Neuronal stem cell (in vitro differentiated cells): ENCODE results near the gene SLX9.
A peak's percentile ranks its signal among the peaks of the same experiment; 100 is the strongest.

Experiments
- DNase-seq: peaks from one replicate; pipeline ENCODE4 v3.0.0-alpha.2; 2013; ENCODE audit warnings: low spot score
- H2AFZ ChIP-seq: one replicate; pipeline ENCODE4 v1.6.1; 2013; ENCODE audit warnings: mild to moderate bottlenecking, low read length, inconsistent platforms
- H2AK5ac ChIP-seq: 2 replicates; pipeline ENCODE4 v1.6.1; 2013; ENCODE audit warnings: low read depth, mild to moderate bottlenecking, inconsistent platforms, low read length, moderate library complexity, mixed read lengths
- H2BK120ac ChIP-seq: 2 replicates; pipeline ENCODE4 v1.6.1; 2013; ENCODE audit warnings: low read depth, mild to moderate bottlenecking, inconsistent platforms, low read length, moderate library complexity, mixed read lengths
- H2BK12ac ChIP-seq: one replicate; pipeline ENCODE4 v1.6.1; 2013; ENCODE audit warnings: low read length, inconsistent platforms
- H2BK15ac ChIP-seq: 2 replicates; pipeline ENCODE4 v1.6.1; 2013; ENCODE audit warnings: mild to moderate bottlenecking, low read length, inconsistent platforms, mixed read lengths
- H2BK5ac ChIP-seq: one replicate; pipeline ENCODE4 v1.6.1; 2013; ENCODE audit warnings: inconsistent platforms, mild to moderate bottlenecking, low read length, moderate library complexity
- H3K14ac ChIP-seq: one replicate; pipeline ENCODE4 v1.6.1; 2013; ENCODE audit warnings: low read length, inconsistent platforms
- H3K18ac ChIP-seq: 2 replicates; pipeline ENCODE4 v1.6.1; 2013; ENCODE audit warnings: low read length, inconsistent platforms
- H3K23ac ChIP-seq: 2 replicates; pipeline ENCODE4 v1.6.1; 2013; ENCODE audit warnings: low read depth, mild to moderate bottlenecking, mixed read lengths, low read length, inconsistent platforms; ENCODE audit not compliant: poor library complexity
- H3K27ac ChIP-seq: replicated peaks from 3 replicates; pipeline ENCODE4 v1.5.1; 2013; ENCODE audit warnings: low read length, inconsistent platforms
- H3K27me3 ChIP-seq, 3 experiments: 2 replicates each; pipeline ENCODE4 v1.6.1; 2013; ENCODE audit warnings: low read length in 3 of 3, mild to moderate bottlenecking in 2 of 3, inconsistent platforms in 1 of 3, low read depth in 1 of 3, mixed read lengths in 1 of 3, moderate library complexity in 1 of 3; ENCODE audit not compliant: control insufficient read depth in 3 of 3, insufficient read depth in 3 of 3
- H3K36me3 ChIP-seq, 2 donors: replicated peaks in 1 of 2; 2 replicates each; pipeline ENCODE4 v1.6.1; 2013; ENCODE audit warnings: low read length in 2 of 2; ENCODE audit not compliant: control insufficient read depth in 2 of 2, insufficient read depth in 2 of 2
- H3K4ac ChIP-seq: 2 replicates; pipeline ENCODE4 v1.6.1; 2013; ENCODE audit warnings: inconsistent platforms, mild to moderate bottlenecking, low read length, moderate library complexity
- H3K4me1 ChIP-seq, 2 donors: 1 replicate in 1 of 2; 2 replicates in 1 of 2; pipeline ENCODE4 v1.6.1; 2013; ENCODE audit warnings: low read length in 2 of 2, low read depth in 1 of 2; ENCODE audit not compliant: control insufficient read depth in 2 of 2, insufficient read depth in 1 of 2
- H3K4me2 ChIP-seq: one replicate; pipeline ENCODE4 v1.6.1; 2013; ENCODE audit warnings: mild to moderate bottlenecking, low read length, inconsistent platforms; ENCODE audit not compliant: insufficient read depth, poor library complexity, severe bottlenecking
- H3K4me3 ChIP-seq, 2 donors: 2 replicates each; pipeline ENCODE4 v1.5.1; 2013; ENCODE audit warnings: low read length in 2 of 2, mild to moderate bottlenecking in 2 of 2, inconsistent platforms in 1 of 2, moderate library complexity in 1 of 2
- H3K79me1 ChIP-seq: one replicate; pipeline ENCODE4 v1.6.1; 2013; ENCODE audit warnings: low read depth, mild to moderate bottlenecking, inconsistent platforms, low read length, moderate library complexity
- H3K9ac ChIP-seq: one replicate; pipeline ENCODE4 v1.6.1; 2013; ENCODE audit warnings: mild to moderate bottlenecking, low read depth, low read length, inconsistent platforms; ENCODE audit not compliant: poor library complexity
- H3K9me3 ChIP-seq, 2 donors: replicated peaks in 1 of 2; 2 replicates each; pipeline versions ENCODE3 to v1.6.1; 2013; ENCODE audit warnings: low read length in 2 of 2, mild to moderate bottlenecking in 2 of 2, inconsistent platforms in 1 of 2, low read depth in 1 of 2, mixed read lengths in 1 of 2, moderate library complexity in 1 of 2; ENCODE audit not compliant: control insufficient read depth in 2 of 2, insufficient read depth in 1 of 2
- H4K8ac ChIP-seq: one replicate; pipeline ENCODE4 v1.6.1; 2013; ENCODE audit warnings: low read depth, mild to moderate bottlenecking, inconsistent platforms, low read length, moderate library complexity
- H4K91ac ChIP-seq: one replicate; pipeline ENCODE4 v1.6.1; 2013; ENCODE audit warnings: low read length, low read depth, mild to moderate bottlenecking, inconsistent platforms; ENCODE audit not compliant: poor library complexity
- WGBS, 2 donors: extraction: QIAGEN DNeasy Blood & Tissue Kit; methylation state at CpG; one replicate each; pipeline ENCODE4 v1.1.7; 2013; ENCODE audit warnings: missing lambda C conversion rate in 2 of 2, mixed read lengths in 1 of 2; ENCODE audit not compliant: insufficient read length in 2 of 2, insufficient replicate concordance in 1 of 2; ENCODE audit errors: extremely low coverage in 2 of 2; 5-methylcytosine and 5-hydroxymethylcytosine counted together

The SLX9 gene

GRCh38 chr21:44916965-44917364 lies 22.9 kb upstream of the SLX9 start:
- Histone ChIP-seq H3K4ac (no peak overlapping the region), H3K27ac (no peak overlapping the region), H4K8ac (no peak overlapping the region), H2AFZ (no peak overlapping the region), H3K36me3 (no peaks in the 10 kb centered on the region), H2BK120ac (no peak overlapping the region), H3K18ac (no peak overlapping the region), H3K23ac (no peak overlapping the region), H2BK15ac (no peak overlapping the region), H3K4me3 (no peak overlapping the region), H3K27me3 (peaks cover 18 to 64% (median 60%) of the 10 kb centered on the region in 3 experiments), H3K9me3 (peaks cover 0 to 2% of the 10 kb centered on the region in 2 donors), H2AK5ac (no peak overlapping the region), H3K14ac (no peak overlapping the region), H3K4me1 (peaks cover 0 to 1% of the 10 kb centered on the region in 2 donors), H2BK12ac (no peak overlapping the region), H2BK5ac (no peak overlapping the region), H3K9ac (no peak overlapping the region), H3K79me1 (no peaks in the 10 kb centered on the region), H4K91ac (no peak overlapping the region), H3K4me2 (no peak overlapping the region)
- no peak for DNase-seq
- WGBS, 2 donors, result no CpG with 5 or more reads among the region's 7 CpGs

GRCh38 chr21:44917446-44918106 lies 22.3 kb upstream of the SLX9 start:
- no peak for DNase-seq
- Histone ChIP-seq H2BK15ac (no peak overlapping the region), H4K8ac (no peak overlapping the region), H3K9me3 (peaks cover 0 to 3% of the 10 kb centered on the region in 2 donors), H3K36me3 (no peaks in the 10 kb centered on the region), H3K18ac (no peak overlapping the region), H3K4ac (no peak overlapping the region), H3K27me3 (peaks cover 18 to 65% (median 59%) of the 10 kb centered on the region in 3 experiments), H3K79me1 (no peaks in the 10 kb centered on the region), H3K27ac (no peak overlapping the region), H2BK5ac (no peak overlapping the region), H2BK12ac (no peak overlapping the region), H3K14ac (no peak overlapping the region), H3K4me3 (peak overlapping the region in 1 of 2 donors; percentile 8), H3K23ac (peak overlapping the region; percentile 29), H2AFZ (no peak overlapping the region), H3K4me2 (no peak overlapping the region), H4K91ac (no peak overlapping the region), H3K4me1 (peaks cover 0 to 1% of the 10 kb centered on the region in 2 donors), H3K9ac (no peak overlapping the region), H2AK5ac (peak overlapping the region; percentile 54), H2BK120ac (no peak overlapping the region)
- WGBS, 2 donors, result no CpG with 5 or more reads among the region's 15 CpGs

- Histone ChIP-seq H2AFZ (no peak overlapping the region), H2BK15ac (no peak overlapping the region), H3K27me3 (peaks cover 18 to 69% (median 61%) of the 10 kb centered on the region in 3 experiments), H3K23ac (no peak overlapping the region), H2BK5ac (no peak overlapping the region), H2BK120ac (no peak overlapping the region), H3K36me3 (no peaks in the 10 kb centered on the region), H2AK5ac (peak overlapping the region; percentile 54), H3K4ac (no peak overlapping the region), H3K18ac (no peak overlapping the region), H3K4me2 (no peak overlapping the region), H3K79me1 (no peaks in the 10 kb centered on the region), H4K91ac (no peak overlapping the region), H2BK12ac (no peak overlapping the region), H3K9me3 (peaks cover 0 to 3% of the 10 kb centered on the region in 2 donors), H3K9ac (no peak overlapping the region), H3K4me1 (peaks cover 0 to 1% of the 10 kb centered on the region in 2 donors), H3K4me3 (no peak overlapping the region), H3K27ac (no peak overlapping the region), H4K8ac (no peak overlapping the region), H3K14ac (no peak overlapping the region)
- DNase-seq, result no peak
- WGBS, 2 donors, result no CpG with 5 or more reads among the region's 12 CpGs
These were observed 21.7 kb upstream of the SLX9 start for GRCh38 chr21:44918107-44918470.

GRCh38 chr21:44918581-44919033 lies 21.2 kb upstream of the SLX9 start:
- Histone ChIP-seq H3K9me3 (peaks cover 0 to 3% of the 10 kb centered on the region in 2 donors), H2AK5ac (no peak overlapping the region), H3K23ac (no peak overlapping the region), H3K27ac (no peak overlapping the region), H3K14ac (no peak overlapping the region), H2BK5ac (no peak overlapping the region), H3K79me1 (no peaks in the 10 kb centered on the region), H3K4ac (no peak overlapping the region), H3K18ac (peak overlapping the region; percentile 66), H4K91ac (no peak overlapping the region), H3K9ac (no peak overlapping the region), H4K8ac (no peak overlapping the region), H2BK12ac (no peak overlapping the region), H3K4me3 (no peak overlapping the region), H3K4me1 (peaks cover 0 to 1% of the 10 kb centered on the region in 2 donors), H2AFZ (peak overlapping the region; percentile 29), H2BK120ac (no peak overlapping the region), H3K36me3 (no peaks in the 10 kb centered on the region), H3K27me3 (peaks cover 18 to 72% (median 62%) of the 10 kb centered on the region in 3 experiments), H2BK15ac (no peak overlapping the region), H3K4me2 (no peak overlapping the region)
- no CpG with 5 or more reads among the region's 13 CpGs for WGBS, 2 donors
- no peak for DNase-seq
